ENCODE measurements around the gene DTD1.

GRCh38 chr20:18778690-18779392 is 191.0 kb downstream of the DTD1 start:
- TF ChIP-seq CTCF (conservative IDR thresholded peaks at IDR 0.05; ENCODE audit: low read depth, low read length): no peak
- TF ChIP-seq EZH2 (IDR thresholded peaks at IDR 0.05; ENCODE audit: borderline replicate concordance, low read depth, low read length, poor library complexity, severe bottlenecking): no peak

All from A673 (cell line).